Neural progenitor cell (in vitro differentiated cells): ENCODE measurements around the gene CHPF2. TPM values are rescaled to one million over a fixed set of nuclear protein-coding genes. Genes with fewer than 3 reads are reported as not detected.

Source experiments
- DNase-seq: peaks from one replicate; pipeline ENCODE4 v3.0.0-alpha.2; 2016; ENCODE audit warnings: low spot score
- H2AFZ ChIP-seq: fragments of 200-600 bp; sonication (generic); replicated peaks from 2 replicates; pipeline ENCODE4 v1.6.1; 2016; ENCODE audit warnings: antibody characterized with exemption
- H3F3A ChIP-seq: fragments of 200-600 bp; sonication (generic); 2 replicates; pipeline ENCODE4 v1.6.1; 2016; ENCODE audit warnings: antibody characterized with exemption, low read depth
- H3K27ac ChIP-seq: fragments of 200-600 bp; sonication (generic); 2 replicates; pipeline ENCODE4 v1.5.1; 2016; ENCODE audit warnings: mild to moderate bottlenecking
- H3K27me3 ChIP-seq: fragments of 200-600 bp; sonication (generic); 2 replicates; pipeline ENCODE4 v1.6.1; 2016; ENCODE audit warnings: mild to moderate bottlenecking, moderate library complexity
- H3K36me3 ChIP-seq: fragments of 200-600 bp; sonication (generic); 2 replicates; pipeline ENCODE4 v1.5.1; 2016
- H3K4me1 ChIP-seq: fragments of 200-600 bp; sonication (generic); 2 replicates; pipeline ENCODE4 v1.6.1; 2016; ENCODE audit warnings: mixed run types
- H3K4me2 ChIP-seq: fragments of 200-600 bp; sonication (generic); 2 replicates; pipeline ENCODE4 v1.6.1; 2016
- H3K4me3 ChIP-seq: fragments of 200-600 bp; sonication (generic); 2 replicates; pipeline ENCODE4 v1.5.1; 2016
- H3K79me2 ChIP-seq: fragments of 200-600 bp; sonication (generic); 2 replicates; pipeline ENCODE4 v1.6.1; 2016; ENCODE audit warnings: low read depth
- H3K9ac ChIP-seq: fragments of 200-600 bp; sonication (generic); 2 replicates; pipeline ENCODE4 v1.6.1; 2016
- H3K9me3 ChIP-seq: fragments of 200-600 bp; sonication (generic); 2 replicates; pipeline ENCODE4 v1.5.1; 2016; ENCODE audit warnings: low read depth
- H4K20me1 ChIP-seq: fragments of 200-600 bp; sonication (generic); 2 replicates; pipeline ENCODE4 v1.6.1; 2016; ENCODE audit warnings: low read depth
- H3K27ac Mint-ChIP-seq: 3 replicates; pipeline ENCODE4 v1.8.0; 2021; ENCODE audit warnings: mixed read lengths
- H3K27me3 Mint-ChIP-seq: 2 replicates; pipeline ENCODE4 v1.8.0; 2022; ENCODE audit warnings: low read depth, mild to moderate bottlenecking, inconsistent platforms, moderate library complexity, mixed read lengths; ENCODE audit not compliant: insufficient read depth
- H3K36me3 Mint-ChIP-seq: 3 replicates; pipeline ENCODE4 v1.8.0; 2021; ENCODE audit warnings: mixed read lengths
- H3K4me1 Mint-ChIP-seq: 3 replicates; pipeline ENCODE4 v1.8.0; 2021; ENCODE audit warnings: mixed read lengths
- H3K4me3 Mint-ChIP-seq: 3 replicates; pipeline ENCODE4 v1.8.0; 2021; ENCODE audit warnings: mild to moderate bottlenecking, moderate library complexity, mixed read lengths
- H3K9me3 Mint-ChIP-seq: 3 replicates; pipeline ENCODE4 v1.8.0; 2020; ENCODE audit warnings: mixed read lengths
- EZH2 ChIP-seq: fragments of 200-600 bp; sonication (generic); IDR thresholded peaks from 2 replicates; pipeline ENCODE4 v1.6.1; 2017; ENCODE audit warnings: antibody characterized with exemption, mild to moderate bottlenecking, moderate library complexity
- EZH2phosphoT487 ChIP-seq: fragments of 200-600 bp; sonication (generic); IDR thresholded peaks from 2 replicates; pipeline ENCODE4 v1.6.1; 2017; ENCODE audit warnings: antibody characterized with exemption
- total RNA-seq: library from RNA; depleted of rRNA; stranded (reverse); fragments of >200 nt; gene quantifications from 2 replicates; pipeline ENCODE4 v1.2.3, GENCODE V29; 2015; ENCODE audit warnings: low replicate concordance
- TF ChIP-seq, protein P1 (sequence below): fragments of 200-600 bp; sonication (generic); IDR thresholded peaks from 2 replicates; pipeline ENCODE4 v1.5.1; 2017; ENCODE audit warnings: antibody characterized with exemption, mild to moderate bottlenecking

Gene CHPF2
- total RNA-seq, 1 donor from 2014 or later: 8.8 TPM

DNA sequence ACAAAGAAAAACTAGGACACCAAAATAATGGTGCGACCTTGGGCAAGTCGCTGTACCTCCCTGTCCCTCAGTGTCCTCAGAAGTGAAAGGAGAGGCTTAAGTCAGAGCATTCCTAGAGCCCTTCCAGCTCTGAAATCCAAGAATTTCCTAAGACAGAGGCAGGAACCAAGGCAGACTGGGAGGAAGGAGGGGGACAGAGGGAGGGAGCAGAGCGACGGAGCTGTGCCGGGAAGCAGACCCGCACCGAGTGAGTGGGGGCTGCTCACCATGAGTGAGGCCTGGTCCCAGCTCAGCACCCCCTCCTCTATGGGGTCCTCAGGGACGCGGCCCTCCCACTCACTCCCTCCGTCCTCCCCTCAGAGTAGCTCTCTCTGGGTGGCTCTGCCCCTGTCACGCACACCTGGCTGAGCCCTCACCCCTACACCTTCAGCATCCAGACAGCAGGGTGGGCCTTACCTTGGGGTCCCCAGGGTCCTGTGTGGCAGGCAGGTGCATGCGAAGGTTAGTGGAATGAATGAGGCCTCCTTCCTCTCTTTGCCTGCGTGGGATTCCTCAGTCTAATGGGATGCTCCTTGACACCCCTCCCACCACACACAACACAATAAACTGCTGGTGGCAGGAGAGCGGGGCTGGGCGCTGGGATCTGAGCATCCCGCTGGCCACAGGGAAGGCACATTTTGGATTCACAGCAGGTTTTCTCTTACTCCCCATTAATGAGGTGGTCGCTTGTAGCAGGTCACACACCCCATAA, 20.9 kb downstream of the CHPF2 start:
- no peaks in the 10 kb centered on the region for H3K36me3 ChIP-seq
- peak; percentile 67 for DNase-seq
- H3K9ac ChIP-seq: no peak overlapping the region
- Mint-ChIP-seq H3K27ac (peak overlapping the region; percentile 97), H3K4me3 (peak overlapping the region; percentile 86), H3K27me3 (peaks cover 19% of the 10 kb centered on the region), H3K36me3 (no peaks in the 10 kb centered on the region), H3K9me3 (no peaks in the 10 kb centered on the region), H3K4me1 (peaks cover 55% of the 10 kb centered on the region)
- peaks cover 39% of the 10 kb centered on the region for H3K4me1 ChIP-seq
- H3K4me3 ChIP-seq: peak overlapping the region; percentile 90
- peaks cover 52% of the 10 kb centered on the region for H3K27me3 ChIP-seq
- peak overlapping the region; percentile 99 for H3K4me2 ChIP-seq
- TF ChIP-seq, protein P1, sequence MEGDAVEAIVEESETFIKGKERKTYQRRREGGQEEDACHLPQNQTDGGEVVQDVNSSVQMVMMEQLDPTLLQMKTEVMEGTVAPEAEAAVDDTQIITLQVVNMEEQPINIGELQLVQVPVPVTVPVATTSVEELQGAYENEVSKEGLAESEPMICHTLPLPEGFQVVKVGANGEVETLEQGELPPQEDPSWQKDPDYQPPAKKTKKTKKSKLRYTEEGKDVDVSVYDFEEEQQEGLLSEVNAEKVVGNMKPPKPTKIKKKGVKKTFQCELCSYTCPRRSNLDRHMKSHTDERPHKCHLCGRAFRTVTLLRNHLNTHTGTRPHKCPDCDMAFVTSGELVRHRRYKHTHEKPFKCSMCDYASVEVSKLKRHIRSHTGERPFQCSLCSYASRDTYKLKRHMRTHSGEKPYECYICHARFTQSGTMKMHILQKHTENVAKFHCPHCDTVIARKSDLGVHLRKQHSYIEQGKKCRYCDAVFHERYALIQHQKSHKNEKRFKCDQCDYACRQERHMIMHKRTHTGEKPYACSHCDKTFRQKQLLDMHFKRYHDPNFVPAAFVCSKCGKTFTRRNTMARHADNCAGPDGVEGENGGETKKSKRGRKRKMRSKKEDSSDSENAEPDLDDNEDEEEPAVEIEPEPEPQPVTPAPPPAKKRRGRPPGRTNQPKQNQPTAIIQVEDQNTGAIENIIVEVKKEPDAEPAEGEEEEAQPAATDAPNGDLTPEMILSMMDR: no peak
- TF ChIP-seq EZH2phosphoT487 (no peak), EZH2 (no peak)
- no peak overlapping the region for H3K27ac ChIP-seq
- H3F3A ChIP-seq: peaks cover 36% of the 10 kb centered on the region
- no peaks in the 10 kb centered on the region for H3K9me3 ChIP-seq
- no peaks in the 10 kb centered on the region for H4K20me1 ChIP-seq
- no peaks in the 10 kb centered on the region for H3K79me2 ChIP-seq
- no peak overlapping the region for H2AFZ ChIP-seq

DNA sequence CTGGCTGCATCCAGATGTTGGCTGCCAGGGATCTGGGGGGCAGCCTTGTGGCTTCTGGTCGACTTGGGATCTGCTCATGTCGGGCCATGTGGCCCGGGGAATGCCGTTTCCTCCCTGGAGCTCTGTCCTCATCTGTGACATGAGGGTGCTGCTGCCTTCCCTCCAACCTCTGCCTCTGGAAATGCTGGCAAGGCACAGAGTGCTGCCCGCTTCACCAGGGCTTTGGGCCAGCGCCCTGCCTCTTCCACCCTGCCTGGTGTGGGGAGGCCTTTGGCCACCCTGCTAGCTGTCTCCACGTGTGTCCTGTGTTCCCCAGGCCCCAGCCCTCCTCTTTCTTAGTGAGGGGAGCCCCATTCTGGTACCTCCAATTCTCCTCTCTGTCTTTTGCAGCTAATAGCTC, 22.0 kb downstream of the CHPF2 start:
- peaks cover 32% of the 10 kb centered on the region for H3K4me1 ChIP-seq
- H3F3A ChIP-seq: peaks cover 29% of the 10 kb centered on the region
- no peak overlapping the region for H3K4me3 ChIP-seq
- no peaks in the 10 kb centered on the region for H4K20me1 ChIP-seq
- no peak overlapping the region for H3K9ac ChIP-seq
- no peak for DNase-seq
- Mint-ChIP-seq H3K36me3 (no peaks in the 10 kb centered on the region), H3K4me1 (peaks cover 53% of the 10 kb centered on the region), H3K27ac (peak overlapping the region; percentile 76), H3K4me3 (no peak overlapping the region), H3K27me3 (peaks cover 25% of the 10 kb centered on the region), H3K9me3 (no peaks in the 10 kb centered on the region)
- H3K4me2 ChIP-seq: no peak overlapping the region
- no peaks in the 10 kb centered on the region for H3K79me2 ChIP-seq
- TF ChIP-seq EZH2phosphoT487 (no peak), EZH2 (no peak)
- TF ChIP-seq, protein P1: no peak
- no peak overlapping the region for H3K27ac ChIP-seq
- H3K27me3 ChIP-seq: peaks cover 41% of the 10 kb centered on the region
- H2AFZ ChIP-seq: no peak overlapping the region
- H3K9me3 ChIP-seq: no peaks in the 10 kb centered on the region
- no peaks in the 10 kb centered on the region for H3K36me3 ChIP-seq

DNA sequence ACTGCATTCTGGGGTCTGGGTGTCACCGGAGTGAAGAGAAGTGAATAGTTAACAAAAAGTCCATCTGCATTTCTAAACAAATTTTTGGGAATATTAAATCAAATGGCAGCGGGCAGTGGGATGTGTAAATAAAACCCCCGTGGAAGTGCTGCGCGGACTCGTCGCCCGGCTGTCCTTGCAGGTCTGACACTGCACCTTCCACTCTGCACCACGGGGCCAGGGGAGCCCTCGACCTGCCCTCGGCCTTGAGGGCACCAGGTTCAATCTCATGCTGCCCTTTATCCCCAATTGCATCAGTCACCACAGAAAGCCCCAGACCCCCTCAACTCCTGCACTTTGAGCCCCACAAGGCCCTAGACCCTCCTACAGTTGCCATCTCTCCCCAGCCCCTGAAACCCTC, 22.6 kb downstream of the CHPF2 start:
- Histone ChIP-seq H3K4me3 (no peak overlapping the region), H3K9me3 (no peaks in the 10 kb centered on the region), H3F3A (peaks cover 25% of the 10 kb centered on the region), H3K79me2 (no peaks in the 10 kb centered on the region), H3K4me2 (no peak overlapping the region), H3K9ac (no peak overlapping the region), H3K4me1 (peaks cover 27% of the 10 kb centered on the region), H3K27ac (no peak overlapping the region), H2AFZ (no peak overlapping the region), H3K27me3 (peaks cover 36% of the 10 kb centered on the region), H4K20me1 (no peaks in the 10 kb centered on the region), H3K36me3 (no peaks in the 10 kb centered on the region)
- no peak for TF ChIP-seq EZH2phosphoT487
- no peak for TF ChIP-seq EZH2
- TF ChIP-seq, protein P1: no peak
- peaks cover 48% of the 10 kb centered on the region for H3K4me1 Mint-ChIP-seq
- H3K9me3 Mint-ChIP-seq: no peaks in the 10 kb centered on the region
- DNase-seq: no peak
- H3K27me3 Mint-ChIP-seq: peaks cover 25% of the 10 kb centered on the region
- no peaks in the 10 kb centered on the region for H3K36me3 Mint-ChIP-seq
- peak overlapping the region; percentile 76 for H3K27ac Mint-ChIP-seq
- peak overlapping the region; percentile 33 for H3K4me3 Mint-ChIP-seq
